Sigmoid colon (tissue), 7 donors: ENCODE data around the gene CEP83. TPM values are rescaled to one million over a fixed set of nuclear protein-coding genes. Genes with fewer than 3 reads are reported as not detected.

Experiments
- DNase-seq: peaks from one replicate; pipeline ENCODE4 v3.0.0-alpha.2; 2019
- H3K27ac ChIP-seq, 4 donors: fragments of 200-600 bp; sonication (generic); one replicate each; pipeline ENCODE4 v1.5.1; 2016 to 2019; ENCODE audit warnings: mild to moderate bottlenecking in 1 of 4
- H3K27me3 ChIP-seq, 3 donors: fragments of 200-600 bp; sonication (generic); one replicate each; pipeline ENCODE4 v1.5.1; 2019; ENCODE audit warnings: mild to moderate bottlenecking in 1 of 3
- H3K36me3 ChIP-seq, 4 donors: fragments of 200-600 bp; sonication (generic); one replicate each; pipeline ENCODE4 v1.5.1; 2016 to 2019
- H3K4me1 ChIP-seq, 4 donors: fragments of 200-600 bp; sonication (generic); one replicate each; pipeline ENCODE4 v1.5.1; 2017 to 2019
- H3K4me3 ChIP-seq, 4 donors: fragments of 200-600 bp; sonication (generic); one replicate each; pipeline ENCODE4 v1.5.1; 2017 to 2019; ENCODE audit warnings: mild to moderate bottlenecking in 2 of 4, moderate library complexity in 1 of 4
- H3K9me3 ChIP-seq, 4 donors: fragments of 200-600 bp in 3 of 4; sonication (generic) in 3 of 4; one replicate each; pipeline versions ENCODE4 v1.5.1 to v1.6.1; 2013 to 2019
- CTCF ChIP-seq, 4 experiments: fragments of 450-650 bp in 3 of 4; fragments of 200-600 bp in 1 of 4; IDR thresholded peaks; one replicate each; pipeline ENCODE4 v1.5.1; 2016 to 2019; ENCODE audit warnings: antibody characterized with exemption in 4 of 4, mild to moderate bottlenecking in 3 of 4, moderate library complexity in 2 of 4
- EP300 ChIP-seq, 4 donors: sonication (generic); formaldehyde crosslinking; IDR thresholded peaks; one replicate each; pipeline ENCODE4 v1.6.1; 2017; ENCODE audit warnings: antibody characterized with exemption in 4 of 4
- POLR2A ChIP-seq, 2 donors: fragments of 450-650 bp; IDR thresholded peaks; one replicate each; pipeline ENCODE4 v1.6.1; 2016; ENCODE audit warnings: antibody characterized with exemption in 2 of 2, mild to moderate bottlenecking in 2 of 2, moderate library complexity in 2 of 2
- POLR2AphosphoS5 ChIP-seq, 4 donors: sonication (generic); formaldehyde crosslinking; IDR thresholded peaks; one replicate each; pipeline ENCODE4 v1.6.1; 2017; ENCODE audit warnings: antibody characterized with exemption in 4 of 4
- WGBS, 2 donors: extraction: QIAGEN DNeasy Blood & Tissue Kit; methylation state at CpG; one replicate each; pipeline ENCODE4 v1.1.7; 2013; 5-methylcytosine and 5-hydroxymethylcytosine counted together
- intact Hi-C: fragments of 100-400 bp; cut with DNase I; formaldehyde crosslinking; loops from one replicate; pipeline ENCODE4 v1.15.1; 2023
- polyA plus RNA-seq, 3 donors: library from polyadenylated mRNA; stranded (reverse); fragments of 200-250 nt; gene quantifications; one replicate each; pipeline ENCODE4 v1.2.3, GENCODE V29; 2013
- total RNA-seq, 4 donors: library from RNA; depleted of rRNA; stranded (reverse); fragments of >200 nt; gene quantifications; one replicate each; pipeline ENCODE4 v1.1.0, GENCODE V29; 2016
- donor health status: healthy with polysubstance abuse.
- donor health status: Bipolar disorder and iron deficiency.
- donor health status: healthy.

Gene CEP83
- total and polyA plus RNA-seq, 7 donors = 4.4 to 23.5 (median 7.9) TPM

GRCh38 chr12:94273272-94273671 is 186.4 kb downstream of the CEP83 start:
- Histone ChIP-seq H3K9me3 (no peaks in the 10 kb centered on the region), H3K27ac (no peak overlapping the region), H3K4me3 (no peak overlapping the region), H3K27me3 (no peaks in the 10 kb centered on the region), H3K4me1 (no peaks in the 10 kb centered on the region), H3K36me3 (no peaks in the 10 kb centered on the region)
- no peak for DNase-seq
- TF ChIP-seq CTCF (IDR thresholded peaks at IDR 0.05) = no peak
- no peak for TF ChIP-seq EP300 (IDR thresholded peaks at IDR 0.05)
- no peak for TF ChIP-seq POLR2AphosphoS5 (IDR thresholded peaks at IDR 0.05)
- TF ChIP-seq POLR2A (IDR thresholded peaks at IDR 0.05) = no peak
- intact Hi-C loops = no loop called here
- 96 to 100% methylated on average over 3 of the region's 3 CpGs for WGBS, 2 donors

GRCh38 chr12:94272280-94272679 is 187.4 kb downstream of the CEP83 start:
- Histone ChIP-seq H3K36me3 (no peaks in the 10 kb centered on the region), H3K4me1 (no peaks in the 10 kb centered on the region), H3K27ac (no peak overlapping the region), H3K4me3 (no peak overlapping the region), H3K9me3 (no peaks in the 10 kb centered on the region), H3K27me3 (no peaks in the 10 kb centered on the region)
- TF ChIP-seq CTCF (IDR thresholded peaks at IDR 0.05) = no peak
- no peak for TF ChIP-seq POLR2AphosphoS5 (IDR thresholded peaks at IDR 0.05)
- TF ChIP-seq EP300 (IDR thresholded peaks at IDR 0.05) = no peak
- TF ChIP-seq POLR2A (IDR thresholded peaks at IDR 0.05) = no peak
- DNase-seq = no peak
- WGBS, 2 donors = 91 to 94% methylated on average over 5 of the region's 5 CpGs
- intact Hi-C loops = no loop called here

GRCh38 chr12:94271351-94271750 is 188.3 kb downstream of the CEP83 start:
- TF ChIP-seq EP300 (IDR thresholded peaks at IDR 0.05) (no peak), POLR2AphosphoS5 (IDR thresholded peaks at IDR 0.05) (no peak), POLR2A (IDR thresholded peaks at IDR 0.05) (no peak), CTCF (IDR thresholded peaks at IDR 0.05) (no peak)
- Histone ChIP-seq H3K27ac (no peak overlapping the region), H3K9me3 (no peaks in the 10 kb centered on the region), H3K4me3 (no peak overlapping the region), H3K27me3 (no peaks in the 10 kb centered on the region), H3K4me1 (no peaks in the 10 kb centered on the region), H3K36me3 (no peaks in the 10 kb centered on the region)
- intact Hi-C loops = no loop called here
- WGBS, 2 donors = 66 to 83% methylated on average over 6 of the region's 6 CpGs
- DNase-seq = no peak

- Histone ChIP-seq H3K4me3 (no peak overlapping the region), H3K9me3 (no peaks in the 10 kb centered on the region), H3K27ac (no peak overlapping the region), H3K36me3 (no peaks in the 10 kb centered on the region), H3K4me1 (no peaks in the 10 kb centered on the region), H3K27me3 (no peaks in the 10 kb centered on the region)
- DNase-seq = no peak
- 80% methylated on average over 4 of the region's 4 CpGs for WGBS, 2 donors
- no peak for TF ChIP-seq EP300 (IDR thresholded peaks at IDR 0.05)
- intact Hi-C loops = no loop called here
Observed at GRCh38 chr12:94269316-94269999, 190.2 kb downstream of the CEP83 start.

GRCh38 chr12:94267921-94268471 is 191.7 kb downstream of the CEP83 start:
- no peak for DNase-seq
- H3K9me3 ChIP-seq = no peaks in the 10 kb centered on the region
- no peak for TF ChIP-seq POLR2AphosphoS5 (IDR thresholded peaks at IDR 0.05)
- peaks cover 0 to 8% (median 5%) of the 10 kb centered on the region in 4 donors for H3K4me1 ChIP-seq
- no peaks in the 10 kb centered on the region for H3K36me3 ChIP-seq
- no peaks in the 10 kb centered on the region for H3K27me3 ChIP-seq
- peak overlapping the region in 2 of 4 donors; percentile 56 to 72 for H3K27ac ChIP-seq
- intact Hi-C loops = no loop called here
- 92 to 93% methylated on average over 5 of the region's 5 CpGs for WGBS, 2 donors
- H3K4me3 ChIP-seq = no peak overlapping the region

- no peaks in the 10 kb centered on the region for H3K9me3 ChIP-seq
- H3K4me3 ChIP-seq = no peak overlapping the region
- H3K4me1 ChIP-seq = peaks cover 0 to 12% (median 9%) of the 10 kb centered on the region in 4 donors
- no peak for TF ChIP-seq POLR2A (IDR thresholded peaks at IDR 0.05)
- TF ChIP-seq CTCF (IDR thresholded peaks at IDR 0.05) = no peak
- no peak for TF ChIP-seq POLR2AphosphoS5 (IDR thresholded peaks at IDR 0.05)
- no peak for TF ChIP-seq EP300 (IDR thresholded peaks at IDR 0.05)
- H3K27me3 ChIP-seq = no peaks in the 10 kb centered on the region
- H3K36me3 ChIP-seq = no peaks in the 10 kb centered on the region
- no peak for DNase-seq
- H3K27ac ChIP-seq = peak overlapping the region in 2 of 4 donors; percentile 56 to 72
- intact Hi-C loops = no loop called here
- WGBS, 2 donors = 55 to 86% methylated on average over 3 of the region's 3 CpGs
Observed at GRCh38 chr12:94267537-94267872, 192.2 kb downstream of the CEP83 start.
